ENCODE measurements around the gene ZNF583.
A peak's percentile ranks its signal among the peaks of the same experiment; 100 is the strongest.

The ZNF583 gene

DNA sequence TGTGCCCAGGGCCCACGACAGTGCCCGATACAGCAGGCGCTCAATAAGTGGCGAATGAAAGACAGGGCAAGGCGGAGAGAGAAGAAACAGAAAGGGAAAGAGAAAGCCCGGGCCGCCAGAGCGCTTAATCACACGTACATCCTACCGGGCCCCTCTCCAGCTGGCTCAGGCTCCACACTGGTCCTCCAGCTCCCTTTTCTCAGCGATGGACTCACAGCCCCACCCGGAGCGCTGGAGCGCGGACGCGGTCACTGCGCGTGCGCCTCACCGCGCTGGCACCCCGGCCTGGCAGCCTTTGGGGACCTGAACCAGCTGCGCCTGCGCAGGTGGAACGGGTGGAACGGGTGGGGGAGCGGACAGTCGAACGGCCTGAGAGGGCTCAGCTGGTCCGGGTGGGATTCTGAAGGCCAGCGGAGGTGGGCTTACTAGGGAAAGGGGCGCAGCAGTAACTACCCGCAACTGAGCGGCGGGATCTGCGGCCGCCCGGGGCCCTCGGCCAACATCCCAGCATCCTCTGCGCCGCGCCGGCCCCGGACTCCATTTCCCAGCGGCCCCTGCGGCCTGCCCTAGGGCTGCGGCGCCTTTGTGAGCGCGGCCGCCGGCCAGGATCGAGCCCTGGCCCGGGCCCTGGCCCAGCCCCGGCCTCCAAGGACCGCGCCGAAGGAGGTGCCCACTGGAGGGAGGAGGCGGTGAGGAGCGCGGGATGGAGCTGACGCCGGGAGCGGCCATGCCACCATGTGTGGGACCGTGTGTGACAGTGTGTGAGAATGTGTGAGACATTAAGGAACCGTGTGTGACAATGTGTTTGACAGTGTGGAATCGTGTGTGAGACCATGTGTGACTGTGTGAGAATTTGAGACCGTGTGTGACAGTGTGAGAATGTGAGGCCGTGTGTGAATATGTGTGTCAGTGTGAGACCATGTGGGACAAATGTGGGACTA lies at the start of gene ZNF583:
Gene ZNF583 (plus strand): TSS at position 569 of the 941 bp plus-strand sequence. CDS start 2,783 bp downstream, outside the sequence.
- peak; percentile 89 for DNase-seq (ENCODE audit: low read depth)

GRCh38 chr19:56355517-56355916 lies 48.6 kb upstream of the ZNF583 start:
- DNase-seq (ENCODE audit: low read depth): no peak

DNA sequence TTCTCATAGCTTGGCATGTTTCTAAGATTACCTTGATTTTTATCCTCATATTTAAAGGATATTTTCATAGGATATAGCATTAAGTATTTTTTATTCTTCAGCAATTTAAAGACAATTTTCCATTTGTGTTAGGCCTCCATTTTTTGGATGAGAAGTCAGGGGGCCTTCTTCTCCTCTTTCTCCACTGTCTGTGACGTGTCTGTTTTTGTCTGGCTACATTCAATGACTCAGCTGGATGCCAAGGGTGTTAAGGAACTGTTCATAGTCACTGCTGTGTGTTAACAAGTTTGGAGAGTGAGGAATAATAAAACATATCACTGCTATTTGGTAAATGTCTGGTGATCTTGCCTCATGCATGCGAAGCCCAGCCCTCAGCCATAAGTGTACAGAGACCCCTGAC lies 47.2 kb upstream of the ZNF583 start:
- no peak for DNase-seq (ENCODE audit: low read depth)

- DNase-seq (ENCODE audit: low read depth): no peak
Observed at GRCh38 chr19:56360841-56361240, 43.3 kb upstream of the ZNF583 start.

GRCh38 chr19:56367829-56368711 lies 36.1 kb upstream of the ZNF583 start:
- DNase-seq (ENCODE audit: low read depth): peak; percentile 63

DNA sequence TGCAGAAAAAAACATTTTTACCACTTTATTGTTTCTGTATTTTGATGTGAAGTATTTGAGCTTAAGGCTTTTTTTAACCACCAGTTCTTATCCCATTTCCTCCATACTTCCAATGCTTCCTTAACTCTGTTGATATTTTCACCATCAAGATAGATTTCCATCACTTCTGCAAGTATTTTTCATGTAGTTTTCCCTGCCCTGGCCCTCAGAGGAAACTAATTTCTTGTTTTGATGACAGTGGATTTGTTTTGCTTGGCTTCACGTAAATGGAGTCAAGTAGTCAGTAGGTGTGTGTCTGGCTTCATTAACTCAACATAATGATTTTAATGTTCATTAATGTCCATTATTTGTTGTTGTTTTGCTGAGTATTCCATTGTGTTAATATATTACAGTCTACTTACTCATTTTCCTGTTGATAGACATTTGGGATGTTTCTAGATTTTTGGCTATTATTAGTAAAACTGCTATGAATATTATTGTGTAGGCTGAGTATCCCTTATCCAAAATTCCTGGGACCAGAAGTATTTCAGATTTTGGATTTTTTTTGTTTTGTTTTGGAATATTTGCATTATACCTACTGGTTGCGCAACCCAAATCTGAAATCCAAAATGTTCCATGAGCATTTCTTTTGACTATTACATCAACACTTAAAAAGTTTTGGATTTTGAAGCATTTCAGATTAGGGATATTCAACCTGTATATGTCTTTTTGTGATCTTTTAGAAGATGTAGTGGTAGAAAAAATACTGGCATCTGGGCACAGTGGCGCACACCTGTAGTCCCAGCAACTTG lies 34.1 kb upstream of the ZNF583 start:
- DNase-seq (ENCODE audit: low read depth): no peak

DNA sequence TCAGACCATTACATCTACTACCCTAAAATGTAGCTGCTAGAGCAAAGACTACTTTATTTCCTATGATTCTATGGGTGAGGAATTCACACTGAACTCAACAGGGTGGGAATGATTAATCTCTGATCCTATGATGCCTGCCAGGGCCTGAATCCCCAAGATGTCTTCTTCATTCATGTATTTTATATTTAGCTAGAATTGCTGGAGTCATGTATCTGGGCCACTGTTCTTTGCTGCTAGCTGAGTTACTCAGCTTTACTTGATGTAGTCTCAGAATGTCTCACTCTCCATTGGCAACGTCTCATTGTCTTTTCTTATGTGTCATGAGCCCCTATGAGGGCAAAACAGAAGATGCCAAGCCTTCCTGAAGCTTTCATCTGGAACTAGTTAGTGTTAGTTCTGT lies 31.9 kb upstream of the ZNF583 start:
- no peak for DNase-seq (ENCODE audit: low read depth)

GRCh38 chr19:56377105-56377924 lies 26.8 kb upstream of the ZNF583 start:
- no peak for DNase-seq (ENCODE audit: low read depth)

GRCh38 chr19:56383826-56384605 lies 20.1 kb upstream of the ZNF583 start:
- no peak for DNase-seq (ENCODE audit: low read depth)

DNA sequence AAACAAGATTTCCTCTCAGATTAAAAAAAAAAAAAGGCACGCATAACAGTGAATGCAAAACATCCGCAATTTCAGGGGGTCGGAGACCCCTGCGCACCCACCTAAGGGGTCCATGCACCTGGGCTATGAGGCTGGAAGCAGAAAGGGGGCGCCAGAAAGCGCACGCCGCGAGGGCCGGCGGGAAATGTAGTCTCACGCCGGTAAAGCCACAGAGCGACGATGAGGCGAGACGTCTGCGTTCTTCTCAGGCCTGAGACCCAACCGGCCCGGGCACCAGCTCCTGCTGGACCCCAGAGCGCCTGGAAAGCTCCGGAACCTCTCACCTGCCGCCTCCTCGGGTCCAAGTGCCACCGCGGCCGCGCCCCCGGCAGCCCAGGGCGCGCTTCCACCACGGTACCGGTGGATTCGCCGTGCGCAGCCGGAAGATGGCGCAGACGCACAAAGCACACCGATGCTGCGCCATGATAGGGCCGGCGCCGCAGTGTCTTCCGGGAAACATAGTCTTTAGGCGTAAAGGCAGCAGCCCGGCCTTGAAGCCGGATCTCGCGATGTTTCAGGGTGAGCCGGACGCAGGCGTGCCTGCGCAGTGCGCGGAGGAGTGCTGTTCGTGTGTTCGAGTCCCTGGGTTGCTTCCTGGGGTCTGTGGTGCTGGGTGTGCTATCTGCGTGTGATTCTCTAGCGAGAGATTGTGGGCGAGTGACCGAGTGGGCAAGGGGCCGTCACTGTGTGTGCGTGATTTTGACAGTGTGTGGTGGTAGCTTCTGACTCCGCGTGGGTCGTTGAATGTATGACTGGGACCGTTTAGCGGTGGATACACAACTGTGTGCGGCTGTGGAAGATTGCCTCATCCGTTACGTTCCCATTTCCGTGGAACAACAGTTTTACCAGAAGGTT lies 10.8 kb upstream of the ZNF583 start, which contains the start of gene ZNF582:
Gene ZNF582 (minus strand): TSS at position 416 of the 894 bp plus-strand sequence. CDS start 1,782 bp downstream, outside the sequence.
- DNase-seq (ENCODE audit: low read depth): peak; percentile 84

DNA sequence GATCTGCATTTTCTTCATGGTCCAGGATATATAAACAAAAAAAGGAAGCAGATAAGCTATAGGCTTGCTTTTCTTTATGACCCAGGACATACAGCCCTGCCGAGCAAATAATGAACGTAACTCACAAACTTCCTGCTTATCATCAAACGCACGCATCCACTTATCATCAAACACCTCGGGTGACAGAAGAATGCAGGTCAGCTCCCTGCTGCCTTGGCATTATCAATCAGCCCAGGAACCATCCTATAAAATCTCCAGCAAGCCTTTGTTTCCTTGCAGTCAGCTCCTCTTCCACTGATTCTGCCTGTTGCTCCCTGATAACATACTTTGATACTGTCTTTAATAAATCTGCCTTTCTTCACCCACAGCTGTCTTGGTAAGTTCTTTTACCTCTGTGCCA lies 5.3 kb upstream of the ZNF583 start:
- no peak for DNase-seq (ENCODE audit: low read depth)

- no peak for DNase-seq (ENCODE audit: low read depth)
Observed at GRCh38 chr19:56400485-56400884, 3.6 kb upstream of the ZNF583 start.

DNA sequence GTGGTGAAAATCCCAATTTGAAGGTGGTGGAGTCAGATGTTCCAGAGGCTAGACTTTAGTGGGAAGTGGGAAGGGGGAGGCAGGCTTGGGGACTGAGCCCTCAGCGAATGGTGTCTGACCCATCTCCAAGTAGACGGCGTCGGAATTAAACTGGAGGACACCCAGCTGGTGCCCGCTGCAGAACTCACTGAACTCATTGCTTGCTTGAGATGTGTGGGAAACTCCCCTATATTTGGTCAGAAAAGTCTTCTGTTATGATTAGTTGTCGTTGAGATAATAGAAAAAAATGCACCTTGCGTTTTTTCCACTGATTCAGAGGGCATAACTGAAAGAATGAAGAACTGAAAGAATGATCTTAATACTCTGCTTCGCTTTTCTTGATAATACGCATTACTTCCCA lies 871 bp upstream of the ZNF583 start:
- DNase-seq (ENCODE audit: low read depth): no peak

- DNase-seq (ENCODE audit: low read depth): no peak
Observed at GRCh38 chr19:56404705-56405056, 549 bp downstream of the ZNF583 start.

- no peak for DNase-seq (ENCODE audit: low read depth)
Observed at GRCh38 chr19:56405062-56405461, 930 bp downstream of the ZNF583 start.

DNA sequence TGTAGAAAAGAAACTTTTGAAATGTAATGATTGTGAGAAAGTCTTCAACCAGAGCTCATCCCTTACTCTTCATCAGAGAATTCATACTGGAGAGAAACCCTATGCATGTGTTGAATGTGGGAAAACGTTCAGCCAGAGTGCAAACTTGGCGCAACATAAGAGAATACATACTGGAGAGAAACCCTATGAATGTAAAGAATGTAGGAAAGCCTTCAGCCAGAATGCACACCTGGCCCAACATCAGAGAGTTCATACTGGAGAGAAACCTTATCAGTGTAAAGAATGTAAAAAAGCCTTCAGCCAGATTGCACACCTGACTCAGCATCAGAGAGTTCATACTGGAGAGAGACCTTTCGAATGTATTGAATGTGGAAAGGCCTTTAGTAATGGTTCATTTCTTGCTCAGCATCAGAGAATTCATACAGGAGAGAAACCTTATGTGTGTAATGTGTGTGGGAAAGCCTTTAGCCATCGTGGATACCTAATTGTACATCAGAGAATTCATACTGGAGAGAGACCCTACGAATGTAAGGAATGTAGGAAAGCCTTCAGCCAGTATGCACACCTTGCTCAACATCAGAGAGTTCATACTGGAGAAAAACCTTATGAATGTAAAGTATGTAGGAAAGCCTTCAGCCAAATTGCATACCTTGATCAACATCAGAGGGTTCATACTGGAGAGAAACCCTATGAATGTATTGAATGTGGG lies 19.3 kb downstream of the ZNF583 start:
- no peak for DNase-seq (ENCODE audit: low read depth)

- no peak for DNase-seq (ENCODE audit: low read depth)
Observed at GRCh38 chr19:56423985-56424353, 19.8 kb downstream of the ZNF583 start.

- no peak for DNase-seq (ENCODE audit: low read depth)
Observed at GRCh38 chr19:56441206-56441792, 37.2 kb downstream of the ZNF583 start.
